ENCODE measurements around the gene ACIN1. TPM values are rescaled to one million over a fixed set of nuclear protein-coding genes. Genes with fewer than 3 reads are reported as not detected.
A peak's percentile ranks its signal among the peaks of the same experiment; 100 is the strongest.

The ACIN1 gene
- total and polyA plus RNA-seq, 10 of the 15 experiments (the other 5 are each of a cell fraction or from before 2014, with no cell fraction given) = 4.3 to 148 (median 93.4) TPM

- peak; percentile 9; the same call in 1 of the 2 replicates for TF ChIP-seq MAX (IDR thresholded peaks at IDR 0.05; ENCODE audit: low read depth, low read length)
- TF ChIP-seq EGR1 (IDR thresholded peaks at IDR 0.05; ENCODE audit: borderline replicate concordance in 1 of 2, low read depth in 2 of 2, low read length in 2 of 2) = peak in 1 of 2 experiments; percentile 23; a peak in 1 of 3 replicates
- TF ChIP-seq HCFC1 (IDR thresholded peaks at IDR 0.05; ENCODE audit: low read length) = 0 out of 2 replicates have a peak, but pooled peaks have one; percentile 8
- TF ChIP-seq CUX1 (IDR thresholded peaks at IDR 0.05; ENCODE audit: insufficient replicate concordance, low read depth, low read length) = no peak
- TF ChIP-seq LARP7 (IDR thresholded peaks at IDR 0.05) = peak; percentile 95
- no peak for TF ChIP-seq CHD4 (IDR thresholded peaks at IDR 0.05)
- TF ChIP-seq ZBED1 (IDR thresholded peaks at IDR 0.05; ENCODE audit: borderline replicate concordance) = no peak
- peak; percentile 97 for TF ChIP-seq TAF1 (IDR thresholded peaks at IDR 0.05; ENCODE audit: borderline replicate concordance, low read depth, low read length)
- no peak for TF ChIP-seq SPI1 (IDR thresholded peaks at IDR 0.05; ENCODE audit: borderline replicate concordance, insufficient read depth, low read depth, low read length)
- TF ChIP-seq SMAD5 (IDR thresholded peaks at IDR 0.05; ENCODE audit: low read depth) = peak; percentile 24; the same call in 1 of the 2 replicates
- no peak; the same call in none of the 2 replicates for TF ChIP-seq NBN (IDR thresholded peaks at IDR 0.05)
- peak; percentile 88; the same call in 1 of the 2 replicates for TF ChIP-seq RB1 (IDR thresholded peaks at IDR 0.05; ENCODE audit: borderline replicate concordance)
- TF ChIP-seq E2F4 (IDR thresholded peaks at IDR 0.05; ENCODE audit: low read depth, low read length) = peak; percentile 48; the same call in 1 of the 2 replicates
- peak; percentile 64 for TF ChIP-seq IKZF1 (conservative IDR thresholded peaks at IDR 0.05)
- TF ChIP-seq USF2 (IDR thresholded peaks at IDR 0.05; ENCODE audit: borderline replicate concordance, low read depth, low read length) = no peak
- TF ChIP-seq GATAD2B (conservative IDR thresholded peaks at IDR 0.05; ENCODE audit: low read depth) = peak; percentile 62; the same call in 1 of the 2 replicates
- TF ChIP-seq BCL11A (IDR thresholded peaks at IDR 0.05; ENCODE audit: low read depth, low read length) = 0 out of 2 replicates have a peak, but pooled peaks have one; percentile 13
- TF ChIP-seq RUNX3 (IDR thresholded peaks at IDR 0.05; ENCODE audit: low read length) = peak; percentile 59; the same call in 1 of the 2 replicates
- TF ChIP-seq BMI1 (IDR thresholded peaks at IDR 0.05; ENCODE audit: borderline replicate concordance) = no peak
- no peak for TF ChIP-seq TCF7 (IDR thresholded peaks at IDR 0.05; ENCODE audit: borderline replicate concordance)
- no peak for TF ChIP-seq ATF7 (IDR thresholded peaks at IDR 0.05; ENCODE audit: low read depth)
- 0 out of 2 replicates have a peak, but pooled peaks have one; percentile 8 for TF ChIP-seq RELB (IDR thresholded peaks at IDR 0.05; ENCODE audit: low read depth)
Measured at GRCh38 chr14:23094666-23095195, at the start of gene ACIN1 (continued).

Data from GM12878 (cell line).